SHP77 treated with DMSO at 0.1 percent for 48 hours (cell line): ENCODE data around the gene RNPEP.
"Not testable (repeated sequence)": the region's sequence is repeated elsewhere in the genome, so short reads cannot be mapped to it uniquely, and the experiment has no call there.

Experiments
- DNase-seq: peaks from one replicate; lab custom pipeline; 2025; lab: John Stamatoyannopoulos, UW

Gene RNPEP, protein sequence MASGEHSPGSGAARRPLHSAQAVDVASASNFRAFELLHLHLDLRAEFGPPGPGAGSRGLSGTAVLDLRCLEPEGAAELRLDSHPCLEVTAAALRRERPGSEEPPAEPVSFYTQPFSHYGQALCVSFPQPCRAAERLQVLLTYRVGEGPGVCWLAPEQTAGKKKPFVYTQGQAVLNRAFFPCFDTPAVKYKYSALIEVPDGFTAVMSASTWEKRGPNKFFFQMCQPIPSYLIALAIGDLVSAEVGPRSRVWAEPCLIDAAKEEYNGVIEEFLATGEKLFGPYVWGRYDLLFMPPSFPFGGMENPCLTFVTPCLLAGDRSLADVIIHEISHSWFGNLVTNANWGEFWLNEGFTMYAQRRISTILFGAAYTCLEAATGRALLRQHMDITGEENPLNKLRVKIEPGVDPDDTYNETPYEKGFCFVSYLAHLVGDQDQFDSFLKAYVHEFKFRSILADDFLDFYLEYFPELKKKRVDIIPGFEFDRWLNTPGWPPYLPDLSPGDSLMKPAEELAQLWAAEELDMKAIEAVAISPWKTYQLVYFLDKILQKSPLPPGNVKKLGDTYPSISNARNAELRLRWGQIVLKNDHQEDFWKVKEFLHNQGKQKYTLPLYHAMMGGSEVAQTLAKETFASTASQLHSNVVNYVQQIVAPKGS

DNA sequence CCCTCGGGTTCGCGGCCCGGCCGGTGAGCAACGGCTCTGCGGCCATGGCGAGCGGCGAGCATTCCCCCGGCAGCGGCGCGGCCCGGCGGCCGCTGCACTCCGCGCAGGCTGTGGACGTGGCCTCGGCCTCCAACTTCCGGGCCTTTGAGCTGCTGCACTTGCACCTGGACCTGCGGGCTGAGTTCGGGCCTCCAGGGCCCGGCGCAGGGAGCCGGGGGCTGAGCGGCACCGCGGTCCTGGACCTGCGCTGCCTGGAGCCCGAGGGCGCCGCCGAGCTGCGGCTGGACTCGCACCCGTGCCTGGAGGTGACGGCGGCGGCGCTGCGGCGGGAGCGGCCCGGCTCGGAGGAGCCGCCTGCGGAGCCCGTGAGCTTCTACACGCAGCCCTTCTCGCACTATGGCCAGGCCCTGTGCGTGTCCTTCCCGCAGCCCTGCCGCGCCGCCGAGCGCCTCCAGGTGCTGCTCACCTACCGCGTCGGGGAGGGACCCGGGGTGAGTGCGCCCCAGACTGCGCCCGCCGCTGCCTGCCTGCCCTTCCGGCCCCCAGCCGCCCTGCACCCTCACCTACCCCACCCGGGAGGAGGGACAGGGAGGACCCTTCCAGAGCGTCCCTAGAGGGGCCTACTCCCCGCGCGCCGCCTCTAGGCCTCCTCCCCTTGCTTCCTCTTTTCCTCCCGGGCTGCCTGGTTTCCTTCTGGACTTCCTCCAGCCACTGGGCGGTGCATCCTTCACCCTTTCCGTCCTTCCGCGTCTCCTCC, at the start of gene RNPEP:
RNPEP (plus strand) TSS at position 26 of the 757 bp plus-strand sequence; CDS start at position 45, 19 bp downstream.
- DNase-seq = peak; percentile 51

DNA sequence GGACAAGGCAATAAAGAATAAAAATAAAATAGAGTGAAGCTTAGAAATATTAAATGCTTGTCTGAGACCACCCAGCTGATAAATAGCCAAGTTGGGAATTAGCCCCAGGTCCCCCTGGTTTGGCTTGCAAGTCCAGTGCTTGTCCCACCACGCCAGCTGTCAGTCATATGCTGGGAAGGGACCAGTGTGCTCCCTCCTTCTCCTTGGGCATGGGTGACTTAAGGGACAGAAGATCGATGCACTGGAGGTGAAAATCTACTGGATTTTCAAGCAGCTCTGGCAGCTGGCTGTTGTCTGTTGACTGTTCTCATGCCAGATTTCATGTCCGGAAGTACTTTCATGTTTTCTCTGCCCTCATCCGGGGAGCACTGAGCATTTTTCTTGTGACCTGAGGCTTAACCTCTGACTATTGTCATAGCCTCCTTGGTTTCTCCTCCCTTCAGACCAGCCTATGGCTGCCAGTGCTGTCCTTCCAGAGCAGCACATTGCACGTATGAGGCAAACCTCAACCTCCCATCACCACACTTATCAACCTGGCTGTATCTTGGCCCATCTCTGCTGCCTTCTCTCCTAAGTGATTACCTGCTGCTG, 48.5 kb upstream of the RNPEP start:
- DNase-seq = no peak

DNA sequence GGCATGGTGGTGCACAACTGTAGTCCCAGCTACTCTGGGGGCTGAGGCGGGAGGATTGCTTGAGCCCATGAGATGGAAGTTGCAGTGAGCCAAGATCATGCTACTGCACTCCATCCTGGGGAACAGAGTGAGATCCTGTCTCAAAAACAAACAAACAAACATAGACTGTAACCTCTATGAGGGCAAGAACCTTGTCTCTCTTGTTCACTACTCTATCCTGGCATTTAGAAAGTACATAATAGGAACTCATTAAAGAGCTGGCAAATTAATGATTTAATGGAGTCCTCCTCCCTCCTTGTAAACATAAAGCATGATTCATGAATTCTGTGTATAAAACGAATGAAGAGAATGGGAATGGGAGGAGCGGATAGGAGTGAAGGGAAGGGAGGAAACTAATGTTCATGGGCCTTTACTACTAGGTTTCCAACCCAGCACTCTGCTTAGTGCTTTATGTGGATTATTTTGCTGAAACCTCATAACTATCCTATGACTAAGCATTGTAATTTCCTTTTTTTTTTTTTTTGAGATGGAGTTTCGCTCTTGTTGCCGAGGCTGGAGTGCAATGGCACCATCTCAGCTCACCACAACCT, 44.7 kb upstream of the RNPEP start:
- no peak for DNase-seq

DNA sequence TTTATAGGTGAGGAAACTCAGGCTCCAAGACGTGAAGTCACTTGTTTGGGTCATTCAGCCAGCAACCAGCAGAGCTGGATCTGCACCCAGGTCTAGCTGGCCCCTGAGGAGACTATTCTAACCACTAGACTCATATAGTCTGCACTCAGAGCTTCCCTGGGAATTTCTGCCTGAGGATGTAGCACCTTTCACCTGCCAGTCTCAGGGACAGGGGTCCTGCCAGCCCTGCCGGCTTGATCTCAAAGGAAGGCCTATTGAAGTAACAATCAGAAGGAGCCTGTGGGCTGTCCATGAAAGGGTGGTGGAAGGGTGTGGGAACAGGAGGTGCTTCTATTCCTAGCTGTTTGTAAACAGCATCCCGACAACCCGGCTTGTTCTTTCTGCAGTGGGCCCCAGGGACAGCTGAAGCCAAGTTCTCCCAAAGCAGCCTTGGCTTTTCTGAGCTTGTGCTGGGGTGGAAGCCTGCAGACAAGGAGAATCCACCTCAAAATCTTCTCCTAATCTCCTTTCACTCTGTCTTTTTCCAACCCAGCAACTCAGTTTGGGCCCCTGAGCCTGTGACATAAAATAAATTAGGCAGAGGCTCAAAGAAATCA, 43.9 kb upstream of the RNPEP start:
- no peak for DNase-seq

DNA sequence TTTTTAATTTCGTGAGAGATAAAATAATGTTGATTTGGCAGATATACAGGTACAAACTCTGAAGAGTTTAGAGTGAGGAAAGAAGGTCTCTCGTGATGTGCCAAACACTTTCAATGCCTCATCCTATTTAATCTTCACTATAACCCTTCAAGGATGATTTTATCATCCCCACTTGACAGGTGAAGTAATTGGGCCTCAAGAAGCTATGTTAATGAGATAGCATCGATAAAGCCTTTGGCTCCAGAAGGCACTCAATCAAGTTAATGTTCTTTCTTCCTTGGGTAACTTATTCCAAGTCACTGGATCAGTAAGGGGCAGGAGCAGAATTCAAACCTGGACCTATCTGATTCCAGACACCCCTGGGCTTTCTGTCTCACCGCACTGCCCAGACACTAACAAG, 43.3 kb upstream of the RNPEP start:
- DNase-seq = no peak

DNA sequence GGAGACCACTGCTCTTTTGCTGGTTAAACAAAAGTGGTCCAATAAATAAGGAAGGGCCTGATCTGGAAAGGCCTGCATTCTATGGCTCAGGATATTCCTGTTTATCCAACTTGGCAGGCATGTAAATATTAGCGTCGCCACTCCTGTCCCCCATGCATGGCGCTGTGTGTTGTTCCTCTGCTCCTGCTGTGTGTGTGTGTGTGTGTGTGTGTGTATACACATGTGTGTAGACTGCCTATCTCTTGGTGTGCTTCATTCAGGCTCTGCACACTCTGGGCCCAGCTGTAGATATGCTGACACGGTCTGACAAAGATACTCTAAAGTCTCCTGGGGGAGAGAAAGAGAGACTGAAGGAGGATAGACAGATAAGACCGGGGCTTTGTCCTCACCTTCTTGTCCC, 42.9 kb upstream of the RNPEP start:
- DNase-seq = no peak

DNA sequence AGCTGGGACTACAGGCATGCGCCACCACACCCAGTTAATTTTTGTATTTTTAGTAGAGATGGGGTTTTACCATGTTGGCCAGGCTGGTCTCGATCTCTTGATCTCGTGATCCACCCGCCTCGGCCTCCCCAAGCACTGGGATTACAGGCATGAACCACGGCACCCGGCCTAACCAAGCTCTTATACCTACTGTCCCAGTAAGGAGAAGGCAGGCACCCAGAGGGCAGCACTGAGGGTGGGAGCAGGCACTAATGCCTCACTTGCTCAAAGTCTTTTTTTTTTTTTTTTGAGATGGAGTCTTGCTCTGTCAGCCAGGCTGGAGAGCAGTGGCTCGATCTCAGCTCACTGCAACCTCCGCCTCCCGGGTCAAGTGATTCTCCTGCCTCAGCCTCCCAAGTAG, 42.1 kb upstream of the RNPEP start:
- DNase-seq = not testable (repeated sequence)

DNA sequence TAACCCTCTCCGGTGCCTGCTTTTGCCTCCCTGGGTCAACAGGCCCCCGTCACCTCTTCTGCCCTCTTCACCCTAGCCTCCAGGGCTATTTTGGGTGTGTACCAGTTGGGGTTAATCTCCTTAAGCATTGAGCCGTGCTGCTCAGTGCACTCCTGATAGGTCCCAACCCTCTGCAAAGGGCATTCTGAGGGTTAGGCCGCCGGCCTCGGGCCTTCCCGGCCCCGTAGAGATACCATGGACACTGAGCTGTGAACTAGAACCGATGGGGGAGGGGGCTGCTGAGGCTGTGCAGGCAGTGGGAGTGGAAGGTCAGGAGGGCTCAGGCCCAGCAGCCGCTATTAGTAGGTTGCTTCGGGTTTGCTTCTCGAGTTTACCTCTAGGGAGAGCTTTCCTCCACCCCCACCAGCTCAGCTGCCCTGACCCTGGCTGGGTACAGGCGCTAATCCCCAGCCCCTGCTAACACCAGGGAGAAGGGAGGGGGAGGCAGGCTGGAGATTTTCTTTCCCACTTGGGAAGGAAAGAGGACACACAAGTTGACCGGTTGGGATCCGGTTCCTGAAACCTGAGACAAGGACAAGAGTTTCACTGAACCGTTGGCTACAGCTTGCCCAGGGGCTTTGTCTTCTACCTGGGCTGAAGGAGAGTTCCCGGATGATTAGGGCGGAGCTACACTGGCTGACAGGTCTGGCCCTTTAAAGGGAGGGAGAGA, 40.9 kb upstream of the RNPEP start:
- no peak for DNase-seq

DNA sequence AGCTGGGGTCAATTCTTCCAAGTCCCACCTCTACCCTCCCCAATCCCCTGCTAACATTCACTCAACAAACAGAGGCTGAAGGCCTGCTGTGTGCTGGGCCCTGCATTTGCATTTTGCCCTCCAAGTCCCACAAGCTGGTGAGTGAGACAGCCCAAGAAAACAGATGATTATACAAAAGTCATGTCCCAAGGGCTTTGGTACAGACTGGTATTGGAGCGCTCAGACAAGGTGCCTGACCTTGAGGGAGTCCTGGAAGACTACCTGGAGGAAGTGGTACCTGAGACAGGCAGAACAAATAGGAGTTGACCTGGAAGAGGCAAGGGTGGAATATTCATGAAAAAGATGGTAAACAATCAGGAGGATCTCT, 40.3 kb upstream of the RNPEP start:
- DNase-seq = no peak

DNA sequence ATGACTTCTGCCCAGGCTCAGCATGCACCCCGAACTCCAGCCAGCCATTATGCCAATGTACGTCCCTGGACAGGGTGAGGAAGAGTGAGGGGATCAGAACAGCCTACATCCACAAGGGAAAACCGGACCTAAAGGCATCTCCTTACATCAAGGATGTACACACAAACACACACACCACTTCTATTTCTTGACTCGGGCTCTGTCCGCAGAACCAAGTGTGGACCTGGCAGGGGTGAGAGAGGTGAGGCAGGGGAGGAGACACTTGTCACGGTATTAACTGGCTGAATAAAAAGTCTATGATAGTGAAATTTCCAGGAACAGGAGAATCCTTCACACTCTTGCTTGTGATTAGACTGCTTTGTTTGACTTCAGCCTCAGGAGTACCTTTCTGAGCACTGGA, 38.4 kb upstream of the RNPEP start:
- no peak for DNase-seq

DNA sequence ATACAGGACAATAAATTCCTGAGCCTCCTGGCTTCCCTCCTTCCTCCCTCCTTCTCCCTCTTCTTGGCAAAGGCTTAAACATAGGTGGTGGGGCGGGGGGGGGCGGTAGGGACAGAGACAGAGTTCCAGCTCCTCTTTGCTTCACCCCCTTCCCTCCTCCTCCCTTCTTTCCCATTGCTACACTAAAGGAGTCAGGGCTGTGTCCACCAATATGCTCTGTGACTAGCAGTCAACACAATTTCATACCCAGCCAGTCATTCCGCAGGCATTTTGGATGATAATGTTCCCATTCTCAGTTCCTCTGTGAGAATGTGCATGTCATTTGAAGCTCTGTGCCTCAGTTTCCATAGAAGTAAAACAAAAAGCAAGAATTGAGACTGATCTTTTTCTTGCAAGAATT, 37.8 kb upstream of the RNPEP start:
- DNase-seq = no peak

DNA sequence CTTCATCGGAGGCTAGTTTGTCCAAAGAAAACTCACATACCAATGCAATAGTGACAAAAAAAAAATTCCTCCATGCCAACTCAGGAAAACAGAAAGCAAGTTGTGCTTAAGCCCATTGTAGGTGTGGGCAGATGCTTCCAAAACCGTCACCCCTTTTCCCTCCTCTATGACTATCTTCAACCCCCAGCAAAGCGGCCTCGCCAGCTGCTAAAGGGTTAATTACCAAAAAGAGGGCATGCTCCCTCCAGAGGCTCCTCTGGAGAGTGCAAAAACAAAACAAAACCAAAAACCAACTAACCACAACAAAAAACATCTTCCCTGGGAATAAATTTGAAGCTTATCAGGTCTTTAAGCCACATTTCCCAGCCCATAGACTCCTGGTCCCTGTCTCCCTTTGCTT, 37.3 kb upstream of the RNPEP start:
- DNase-seq = no peak

DNA sequence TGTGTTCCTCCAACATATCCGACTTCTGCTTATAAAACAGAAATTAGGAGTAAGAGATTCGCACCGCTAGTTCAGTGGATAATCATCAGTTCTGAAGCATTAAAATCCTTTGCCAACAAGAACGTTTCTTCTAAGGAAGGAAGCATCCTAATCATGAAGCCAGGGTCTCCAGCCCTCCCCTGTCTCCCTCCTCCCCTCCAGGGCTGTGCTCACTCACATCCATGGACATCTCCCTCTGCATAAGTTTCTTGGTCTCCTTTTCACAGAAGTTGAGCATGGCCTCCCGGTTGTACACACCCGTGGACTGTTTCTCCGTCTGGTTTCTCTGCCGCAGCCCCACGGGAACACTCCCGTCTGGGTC, 36.6 kb upstream of the RNPEP start:
- no peak for DNase-seq

DNA sequence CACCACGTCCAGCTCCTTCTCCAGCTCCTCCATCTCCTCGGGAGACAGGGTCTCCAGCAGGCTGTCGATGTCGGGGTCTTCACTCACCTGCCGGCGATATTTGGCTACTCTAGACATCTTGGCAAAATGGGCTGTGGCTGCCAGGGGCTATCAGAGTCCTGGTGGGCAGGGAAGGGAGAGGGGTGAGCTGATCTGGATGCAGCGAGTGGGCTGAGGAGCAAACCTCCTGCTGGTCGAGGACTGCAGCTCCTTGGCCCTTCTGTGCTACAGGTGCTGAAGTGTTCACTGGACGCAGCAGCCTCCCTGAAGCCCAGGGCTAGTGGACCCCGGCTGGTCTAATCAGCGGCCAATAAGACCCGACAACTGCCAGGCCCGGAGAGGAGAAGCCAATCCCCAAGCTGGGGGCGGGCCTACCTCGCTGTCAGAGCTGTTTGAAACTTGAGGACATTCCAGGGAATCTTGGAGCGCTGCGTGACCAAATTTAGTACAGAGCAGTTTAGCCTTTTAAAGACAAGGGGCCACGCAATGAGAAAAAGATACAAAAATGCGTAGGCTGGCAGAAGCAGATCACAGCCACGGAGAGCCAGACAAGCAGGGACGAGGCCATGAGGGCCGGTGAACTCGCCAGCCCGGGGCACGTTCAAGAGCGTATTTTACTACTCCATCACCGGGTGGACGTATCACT, 36.1 kb upstream of the RNPEP start, which contains the start of gene LMOD1:
LMOD1 (minus strand) TSS at position 325 of the 685 bp plus-strand sequence; CDS start at position 117, 208 bp downstream.
- peak; percentile 38 for DNase-seq

DNA sequence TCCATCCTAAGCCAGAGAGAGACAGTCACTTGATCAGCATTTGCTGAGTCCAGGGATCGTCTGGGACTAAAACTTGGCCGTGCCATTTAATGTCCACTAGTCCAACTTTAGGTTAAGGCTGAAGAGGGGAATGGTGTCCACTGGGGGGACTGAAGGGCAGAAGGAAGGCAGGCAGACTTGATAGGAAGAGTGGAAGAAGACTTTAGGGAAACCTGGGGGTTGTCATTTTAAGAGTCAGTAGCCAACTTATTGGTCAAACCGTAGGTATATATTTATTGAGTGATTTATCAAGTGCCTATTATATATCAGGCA, 34.8 kb upstream of the RNPEP start:
- DNase-seq = no peak

DNA sequence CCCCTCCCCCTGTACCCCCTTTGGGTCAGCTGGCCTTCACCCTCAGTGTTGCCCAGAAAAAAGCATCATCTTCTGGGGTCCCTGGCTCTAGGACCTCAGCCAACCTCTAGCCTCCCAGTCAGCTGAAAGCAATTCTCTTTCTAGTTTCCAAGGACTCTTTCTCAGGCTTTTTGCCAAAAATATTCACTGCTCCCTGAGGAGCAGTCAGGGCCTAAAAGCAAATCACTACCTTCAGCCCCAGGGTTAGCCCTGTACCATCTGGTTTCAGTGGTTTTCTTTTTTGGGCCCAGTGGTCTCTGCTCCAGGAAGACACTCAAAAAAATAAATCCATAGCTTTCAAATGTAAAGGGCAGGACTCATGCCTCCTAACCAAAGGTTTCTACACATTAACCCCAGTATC, 33.0 kb upstream of the RNPEP start:
- no peak for DNase-seq

DNA sequence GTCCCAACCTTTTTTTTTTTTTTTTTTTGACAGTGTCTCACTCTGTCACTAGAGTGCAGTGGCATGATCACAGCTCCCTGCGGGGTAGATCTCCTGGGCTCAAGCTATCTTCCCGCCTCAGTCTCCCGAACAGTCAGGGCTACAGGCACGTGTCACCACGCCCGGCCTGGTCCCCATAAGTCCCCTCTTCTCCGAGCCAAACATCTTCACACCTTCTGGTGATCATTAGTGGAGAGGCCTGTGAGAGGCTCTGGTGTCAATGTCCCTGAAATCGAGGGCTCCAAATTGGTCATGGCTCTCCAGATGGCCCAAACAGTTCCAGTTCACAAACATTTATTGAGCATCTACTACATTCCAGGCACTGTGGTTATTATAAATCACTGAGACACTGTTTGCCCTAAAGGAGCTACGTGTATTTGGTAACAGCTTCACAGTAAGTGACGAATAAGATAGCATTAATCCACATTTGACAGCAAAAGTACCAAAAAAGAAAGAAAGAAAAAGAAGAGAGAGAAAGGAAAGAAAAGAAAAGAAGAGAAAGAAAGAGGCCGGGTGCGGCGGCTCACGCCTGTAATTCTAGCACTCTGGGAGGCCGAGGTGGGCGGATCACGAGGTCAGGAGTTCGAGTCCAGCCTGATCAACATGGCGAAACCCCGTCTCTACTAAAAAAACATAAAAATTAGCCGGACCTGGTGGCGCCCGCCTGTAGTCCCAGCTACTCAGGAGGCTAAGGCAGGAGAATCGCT, 28.0 kb upstream of the RNPEP start:
- no peak for DNase-seq

DNA sequence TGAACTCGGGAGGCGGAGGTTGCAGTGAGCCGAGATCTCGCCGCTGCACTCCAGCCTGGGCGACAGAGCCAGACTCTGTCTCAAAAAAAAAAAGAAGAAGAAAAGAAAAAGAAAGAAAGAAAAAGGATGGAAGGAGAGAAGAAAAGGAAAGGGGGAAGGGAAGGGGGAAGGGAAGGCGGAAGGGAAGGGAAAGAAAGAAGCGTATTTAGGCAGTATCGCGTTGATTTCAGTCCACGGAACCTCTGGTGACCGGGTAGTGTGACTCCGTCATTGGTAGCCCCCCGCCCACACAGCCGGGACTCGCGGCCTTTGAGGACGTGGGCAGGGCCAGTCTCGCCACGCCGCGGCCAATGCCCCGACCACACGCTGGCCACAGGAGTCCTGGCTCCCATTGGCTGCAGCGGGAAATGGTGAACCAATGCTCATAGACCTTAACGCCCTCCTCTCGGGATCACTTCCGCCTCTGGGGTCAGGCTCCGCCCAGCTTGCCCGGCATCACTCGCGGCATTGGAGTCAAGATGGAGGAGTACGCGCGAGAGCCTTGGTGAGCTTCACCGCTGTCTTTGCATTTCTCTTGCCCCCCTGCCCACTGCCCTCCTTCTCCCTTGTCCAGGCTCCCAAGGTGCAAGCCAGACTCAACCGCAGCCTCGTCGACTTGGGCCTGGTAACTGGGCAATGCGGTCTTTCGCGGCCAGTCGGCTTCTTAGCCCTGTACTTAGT, 27.3 kb upstream of the RNPEP start, which contains the start of gene TIMM17A:
TIMM17A (plus strand) TSS at position 495 of the 720 bp plus-strand sequence; CDS start at position 519, 24 bp downstream.
- peak; percentile 98 for DNase-seq

DNA sequence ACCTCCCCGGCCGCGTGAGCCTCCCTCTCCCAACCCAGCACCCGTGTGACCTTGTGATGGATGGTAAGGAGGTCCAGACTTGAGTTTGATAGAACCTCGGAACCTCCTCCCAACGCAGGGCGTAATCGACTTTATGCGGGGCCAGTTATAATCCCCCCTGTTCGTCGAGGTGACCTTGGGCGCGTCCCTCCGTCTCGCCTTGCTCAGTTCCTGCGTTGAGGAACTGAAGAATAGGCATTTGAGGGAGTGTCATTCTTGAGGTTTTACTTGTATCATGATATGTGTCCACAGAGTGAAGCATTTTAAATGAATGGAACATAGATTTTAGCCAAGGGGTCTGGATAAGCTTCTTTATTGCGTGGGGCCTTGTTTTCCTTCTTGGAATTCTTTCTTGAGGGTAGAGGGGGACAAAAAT, 26.7 kb upstream of the RNPEP start:
- no peak for DNase-seq
